Esophagus muscularis mucosa (tissue), 4 donors: ENCODE measurements around the gene IL17F.

Experiments used
- EP300 ChIP-seq: sonication (generic); formaldehyde crosslinking; IDR thresholded peaks from one replicate; pipeline ENCODE4 v1.6.1; 2017; ENCODE audit warnings: antibody characterized with exemption
- POLR2A ChIP-seq: fragments of 450-650 bp; IDR thresholded peaks from one replicate; pipeline ENCODE4 v1.6.1; 2017; ENCODE audit warnings: antibody characterized with exemption, moderate library complexity, mild to moderate bottlenecking, low read depth
- TF ChIP-seq, protein P1 (sequence below), 3 experiments: fragments of 200-600 bp in 2 of 3; fragments of 450-650 bp in 1 of 3; sonication (generic) in 2 of 3; IDR thresholded peaks; one replicate each; pipeline ENCODE4 v1.5.1; 2017 to 2019; ENCODE audit warnings: antibody characterized with exemption in 3 of 3, mild to moderate bottlenecking in 2 of 3, moderate library complexity in 1 of 3

- TF ChIP-seq POLR2A (no peak), EP300 (no peak)
- TF ChIP-seq, protein P1, sequence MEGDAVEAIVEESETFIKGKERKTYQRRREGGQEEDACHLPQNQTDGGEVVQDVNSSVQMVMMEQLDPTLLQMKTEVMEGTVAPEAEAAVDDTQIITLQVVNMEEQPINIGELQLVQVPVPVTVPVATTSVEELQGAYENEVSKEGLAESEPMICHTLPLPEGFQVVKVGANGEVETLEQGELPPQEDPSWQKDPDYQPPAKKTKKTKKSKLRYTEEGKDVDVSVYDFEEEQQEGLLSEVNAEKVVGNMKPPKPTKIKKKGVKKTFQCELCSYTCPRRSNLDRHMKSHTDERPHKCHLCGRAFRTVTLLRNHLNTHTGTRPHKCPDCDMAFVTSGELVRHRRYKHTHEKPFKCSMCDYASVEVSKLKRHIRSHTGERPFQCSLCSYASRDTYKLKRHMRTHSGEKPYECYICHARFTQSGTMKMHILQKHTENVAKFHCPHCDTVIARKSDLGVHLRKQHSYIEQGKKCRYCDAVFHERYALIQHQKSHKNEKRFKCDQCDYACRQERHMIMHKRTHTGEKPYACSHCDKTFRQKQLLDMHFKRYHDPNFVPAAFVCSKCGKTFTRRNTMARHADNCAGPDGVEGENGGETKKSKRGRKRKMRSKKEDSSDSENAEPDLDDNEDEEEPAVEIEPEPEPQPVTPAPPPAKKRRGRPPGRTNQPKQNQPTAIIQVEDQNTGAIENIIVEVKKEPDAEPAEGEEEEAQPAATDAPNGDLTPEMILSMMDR (IDR thresholded peaks at IDR 0.05), result no peak
Observed at GRCh38 chr6:52288216-52288615, 43.9 kb upstream of the IL17F start.
